A673 (cell line): ENCODE measurements around the gene VPS50. TPM values are rescaled to one million over a fixed set of nuclear protein-coding genes. Genes with fewer than 3 reads are reported as not detected.
"Not testable (repeated sequence)": the region's sequence is repeated elsewhere in the genome, so short reads cannot be mapped to it uniquely, and the experiment has no call there.

Source experiments
- BruUV-seq: library from RNA; stranded (reverse); fragments of 400-500 nt; replicated peaks from 2 replicates; lab custom pipeline; 2021; lab: Mats Ljungman, UMichigan
- CTCF ChIA-PET: fragments of 300-600 bp; sonication (Branson Sonifier 250); formaldehyde crosslinking; loops from one replicate; lab custom pipeline; 2022; ENCODE audit warnings: antibody characterized with exemption; lab: Charles Lee
- POLR2A ChIA-PET: fragments of 300-600 bp; sonication (Branson Sonifier 250); formaldehyde crosslinking; loops from one replicate; lab custom pipeline; 2022; ENCODE audit warnings: antibody characterized with exemption; ENCODE audit not compliant: low non-redundant PET; lab: Charles Lee
- DNase-seq: peaks from one replicate; pipeline ENCODE4 v3.0.0-alpha.2; 2015; ENCODE audit warnings: low spot score
- H3K27ac ChIP-seq: fragments of 200-600 bp; sonication (generic); 2 replicates; pipeline ENCODE4 v1.5.1; 2016; ENCODE audit warnings: mixed run types, low read depth, mild to moderate bottlenecking, mixed read lengths, antibody characterized with exemption, low read length; ENCODE audit not compliant: poor library complexity, severe bottlenecking
- H3K27me3 ChIP-seq: fragments of 200-600 bp; sonication (generic); replicated peaks from 2 replicates; pipeline ENCODE4 v1.6.1; 2017; ENCODE audit warnings: mixed run types, low read depth, mild to moderate bottlenecking, mixed read lengths, antibody characterized with exemption, low read length; ENCODE audit not compliant: insufficient read depth, poor library complexity
- H3K36me3 ChIP-seq: fragments of 200-600 bp; sonication (generic); 2 replicates; pipeline ENCODE4 v1.6.1; 2016; ENCODE audit warnings: mixed run types, mild to moderate bottlenecking, mixed read lengths, antibody characterized with exemption, low read length; ENCODE audit not compliant: insufficient read depth, poor library complexity, severe bottlenecking
- H3K4me1 ChIP-seq: fragments of 200-600 bp; sonication (generic); 2 replicates; pipeline ENCODE4 v1.6.1; 2017; ENCODE audit warnings: mixed run types, mild to moderate bottlenecking, mixed read lengths, antibody characterized with exemption, low read length; ENCODE audit not compliant: insufficient read depth, poor library complexity, severe bottlenecking
- H3K4me3 ChIP-seq: fragments of 200-600 bp; sonication (generic); 2 replicates; pipeline ENCODE4 v1.5.1; 2016; ENCODE audit warnings: low read depth, mixed run types, mild to moderate bottlenecking, mixed read lengths, low read length; ENCODE audit not compliant: poor library complexity, severe bottlenecking
- H3K9me3 ChIP-seq: fragments of 200-600 bp; sonication (generic); 2 replicates; pipeline ENCODE4 v1.6.1; 2016; ENCODE audit warnings: mixed run types, low read depth, mild to moderate bottlenecking, mixed read lengths, antibody characterized with exemption, low read length; ENCODE audit not compliant: poor library complexity, severe bottlenecking
- CTCF ChIP-seq: fragments of 300-800, 200-600 bp; sonication (generic); conservative IDR thresholded peaks from 2 replicates; pipeline ENCODE4 v1.5.1; 2017; ENCODE audit warnings: low read depth, mild to moderate bottlenecking, antibody characterized with exemption, low read length, moderate library complexity, mixed read lengths
- EZH2 ChIP-seq: fragments of 200-600 bp; sonication (generic); IDR thresholded peaks from 2 replicates; pipeline ENCODE4 v1.6.1; 2017; ENCODE audit warnings: borderline replicate concordance, low read depth, mild to moderate bottlenecking, mixed read lengths, antibody characterized with exemption, low read length; ENCODE audit not compliant: poor library complexity, severe bottlenecking
- intact Hi-C: fragments of 100-400 bp; cut with micrococcal nuclease; formaldehyde crosslinking; loops from one replicate; pipeline ENCODE4 v1.10.0; 2022; ENCODE audit not compliant: unreplicated experiment
- total RNA-seq: library from RNA; stranded (reverse); gene quantifications from 2 replicates; pipeline ENCODE4 v1.2.3, GENCODE V29; 2021

Gene VPS50
- total RNA-seq, 1 experiment from 2014 or later, result 19.0 TPM

GRCh38 chr7:93367254-93367653, 135.1 kb downstream of the VPS50 start:
- intact Hi-C loops, result no loop called here
- ChIA-PET CTCF (no interaction called here), POLR2A (no interaction called here)
- no peaks in the 10 kb centered on the region for H3K4me1 ChIP-seq
- DNase-seq, result no peak
- BruUV-seq, result no TSS peak
- TF ChIP-seq CTCF (no peak), EZH2 (no peak)
- no peaks in the 10 kb centered on the region for H3K27me3 ChIP-seq
- H3K4me3 ChIP-seq, result no peak overlapping the region
- H3K36me3 ChIP-seq, result no peaks in the 10 kb centered on the region
- H3K27ac ChIP-seq, result no peak overlapping the region
- no peaks in the 10 kb centered on the region for H3K9me3 ChIP-seq

GRCh38 chr7:93370937-93371336, 138.8 kb downstream of the VPS50 start:
- CTCF ChIA-PET, BruUV-seq, H3K4me3 ChIP-seq, H3K27ac ChIP-seq, H3K4me1 ChIP-seq, POLR2A ChIA-PET, DNase-seq, H3K9me3 ChIP-seq, intact Hi-C loops, H3K27me3 ChIP-seq, H3K36me3 ChIP-seq: not testable (repeated sequence)

GRCh38 chr7:93373537-93373936, 141.4 kb downstream of the VPS50 start:
- intact Hi-C loops, result no loop called here
- ChIA-PET POLR2A (no interaction called here), CTCF (no interaction called here)

More at GRCh38 chr7:93373537-93373936, 141.4 kb downstream of the VPS50 start:
- H3K27ac ChIP-seq, result no peak overlapping the region
- H3K4me3 ChIP-seq, result no peak overlapping the region
- no peak for TF ChIP-seq EZH2
- TF ChIP-seq CTCF, result no peak
- H3K27me3 ChIP-seq, result peaks cover 4% of the 10 kb centered on the region
- H3K9me3 ChIP-seq, result no peaks in the 10 kb centered on the region
- BruUV-seq, result no TSS peak
- DNase-seq, result no peak
- H3K4me1 ChIP-seq, result no peaks in the 10 kb centered on the region
- H3K36me3 ChIP-seq, result no peaks in the 10 kb centered on the region
